Caco-2 (cell line): ENCODE results near the gene WNT7A. TPM values are rescaled to one million over a fixed set of nuclear protein-coding genes. Genes with fewer than 3 reads are reported as not detected.

ENCODE experiments used
- BruUV-seq: library from RNA; stranded (reverse); fragments of 400-500 nt; replicated peaks from 2 replicates; lab custom pipeline; 2021; lab: Mats Ljungman, UMichigan
- CTCF ChIA-PET: fragments of 300-600 bp; sonication (Branson Sonifier 250); formaldehyde crosslinking; loops from one replicate; lab custom pipeline; 2022; ENCODE audit warnings: antibody characterized with exemption; lab: Charles Lee
- POLR2A ChIA-PET: fragments of 300-600 bp; sonication (Branson Sonifier 250); formaldehyde crosslinking; loops from one replicate; lab custom pipeline; 2022; ENCODE audit warnings: antibody characterized with exemption; lab: Charles Lee
- DNase-seq, 2 experiments: peaks; one replicate each; pipeline versions ENCODE4 v3.0.0 to v3.0.0-alpha.2; 2020 to 2022
- H3K27me3 ChIP-seq: replicated peaks from 2 replicates; pipeline ENCODE4 v1.6.0; 2011; ENCODE audit warnings: low read length; ENCODE audit not compliant: control insufficient read depth, insufficient read depth
- H3K36me3 ChIP-seq: 2 replicates; pipeline ENCODE4 v1.5.1; 2011; ENCODE audit warnings: low read length; ENCODE audit not compliant: control insufficient read depth, insufficient read depth
- H3K4me1 ChIP-seq: fragments of 250-450 bp; sonication (Bioruptor Pico); 2 replicates; pipeline ENCODE4 v1.5.1; 2020; ENCODE audit warnings: mild to moderate bottlenecking
- H3K4me3 ChIP-seq: 2 replicates; pipeline ENCODE4 v1.5.1; 2011; ENCODE audit warnings: low read depth, mild to moderate bottlenecking, control low read depth, low read length
- H3K9me3 ChIP-seq: fragments of 250-450 bp; sonication (Bioruptor Pico); 2 replicates; pipeline ENCODE4 v1.5.1; 2020; ENCODE audit warnings: mild to moderate bottlenecking, moderate library complexity
- H3K27ac Mint-ChIP-seq: one replicate; pipeline ENCODE4 v1.8.0; 2022; ENCODE audit warnings: mixed read lengths; ENCODE audit not compliant: unreplicated experiment
- H3K27me3 Mint-ChIP-seq: one replicate; pipeline ENCODE4 v1.8.0; 2022; ENCODE audit warnings: mixed read lengths; ENCODE audit not compliant: insufficient read depth, unreplicated experiment
- H3K36me3 Mint-ChIP-seq: one replicate; pipeline ENCODE4 v1.8.0; 2022; ENCODE audit warnings: mild to moderate bottlenecking, mixed read lengths; ENCODE audit not compliant: insufficient read depth, unreplicated experiment
- H3K4me1 Mint-ChIP-seq: one replicate; pipeline ENCODE4 v1.8.0; 2022; ENCODE audit warnings: low read depth, mixed read lengths; ENCODE audit not compliant: unreplicated experiment
- H3K4me3 Mint-ChIP-seq: one replicate; pipeline ENCODE4 v1.8.0; 2022; ENCODE audit warnings: mild to moderate bottlenecking, moderate library complexity, mixed read lengths; ENCODE audit not compliant: unreplicated experiment
- H3K9me3 Mint-ChIP-seq: one replicate; pipeline ENCODE4 v1.8.0; 2022; ENCODE audit warnings: mixed read lengths; ENCODE audit not compliant: unreplicated experiment
- intact Hi-C: fragments of 100-400 bp; cut with micrococcal nuclease; formaldehyde crosslinking; loops from one replicate; pipeline ENCODE4 v1.10.0; 2022; ENCODE audit not compliant: unreplicated experiment
- total RNA-seq: library from RNA; stranded (reverse); gene quantifications from 2 replicates; pipeline ENCODE4 v1.2.3, GENCODE V29; 2022
- TF ChIP-seq, protein P1 (sequence below), 2 experiments: fragments of 200-600 bp in 1 of 2; IDR thresholded peaks; 1 replicate in 1 of 2; 2 replicates in 1 of 2; pipeline versions ENCODE4 v1.5.1 to v1.8.0; 2011 to 2022; ENCODE audit warnings: antibody characterized with exemption in 1 of 2, control low read depth in 1 of 2, inconsistent platforms in 1 of 2, low read depth in 1 of 2, low read length in 1 of 2, mild to moderate bottlenecking in 1 of 2, moderate library complexity in 1 of 2; ENCODE audit not compliant: insufficient read depth in 1 of 2, severe bottlenecking in 1 of 2, unreplicated experiment in 1 of 2

Gene WNT7A
- total RNA-seq, 1 experiment from 2014 or later: 1.1 TPM

DNA sequence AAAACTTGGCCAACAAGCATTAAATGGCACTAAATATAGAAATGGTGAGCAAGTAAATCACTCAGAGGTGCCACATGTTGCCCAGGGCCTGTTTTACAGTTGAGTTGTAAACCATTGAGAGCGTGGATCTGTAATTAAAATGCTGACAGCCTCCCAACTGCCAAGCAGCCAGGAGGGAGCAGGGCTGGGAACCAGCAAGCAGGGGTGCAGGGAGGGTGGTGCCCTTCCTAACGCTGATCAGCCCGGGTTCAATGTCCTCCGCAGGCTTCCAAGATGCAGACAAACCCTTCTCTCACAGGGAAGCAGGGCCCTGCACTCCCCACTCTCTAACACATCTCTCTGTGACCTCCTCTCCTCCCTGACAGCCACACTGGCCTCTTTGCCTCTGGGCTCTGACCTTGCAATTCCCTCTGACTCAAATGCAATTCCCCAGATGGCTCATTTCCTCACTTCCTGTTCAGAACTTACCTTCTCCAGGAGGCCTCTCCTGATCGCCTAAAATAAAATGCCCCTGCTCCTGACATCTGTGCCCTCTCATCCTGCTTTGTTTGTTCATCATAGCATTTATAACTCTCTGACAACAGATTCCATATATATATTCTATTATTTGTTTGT, 40.0 kb downstream of the WNT7A start:
- H3K4me1 ChIP-seq: no peaks in the 10 kb centered on the region
- DNase-seq: no peak
- Mint-ChIP-seq H3K27me3 (peaks cover 11% of the 10 kb centered on the region), H3K27ac (no peak overlapping the region), H3K9me3 (no peaks in the 10 kb centered on the region), H3K4me3 (no peak overlapping the region), H3K36me3 (no peaks in the 10 kb centered on the region), H3K4me1 (no peaks in the 10 kb centered on the region)
- ChIA-PET CTCF (no interaction called here), POLR2A (no interaction called here)
- H3K9me3 ChIP-seq: no peaks in the 10 kb centered on the region
- TF ChIP-seq, protein P1, sequence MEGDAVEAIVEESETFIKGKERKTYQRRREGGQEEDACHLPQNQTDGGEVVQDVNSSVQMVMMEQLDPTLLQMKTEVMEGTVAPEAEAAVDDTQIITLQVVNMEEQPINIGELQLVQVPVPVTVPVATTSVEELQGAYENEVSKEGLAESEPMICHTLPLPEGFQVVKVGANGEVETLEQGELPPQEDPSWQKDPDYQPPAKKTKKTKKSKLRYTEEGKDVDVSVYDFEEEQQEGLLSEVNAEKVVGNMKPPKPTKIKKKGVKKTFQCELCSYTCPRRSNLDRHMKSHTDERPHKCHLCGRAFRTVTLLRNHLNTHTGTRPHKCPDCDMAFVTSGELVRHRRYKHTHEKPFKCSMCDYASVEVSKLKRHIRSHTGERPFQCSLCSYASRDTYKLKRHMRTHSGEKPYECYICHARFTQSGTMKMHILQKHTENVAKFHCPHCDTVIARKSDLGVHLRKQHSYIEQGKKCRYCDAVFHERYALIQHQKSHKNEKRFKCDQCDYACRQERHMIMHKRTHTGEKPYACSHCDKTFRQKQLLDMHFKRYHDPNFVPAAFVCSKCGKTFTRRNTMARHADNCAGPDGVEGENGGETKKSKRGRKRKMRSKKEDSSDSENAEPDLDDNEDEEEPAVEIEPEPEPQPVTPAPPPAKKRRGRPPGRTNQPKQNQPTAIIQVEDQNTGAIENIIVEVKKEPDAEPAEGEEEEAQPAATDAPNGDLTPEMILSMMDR (IDR thresholded peaks at IDR 0.05; ENCODE audit: insufficient read depth in 1 of 2, low read depth in 1 of 2, low read length in 1 of 2, severe bottlenecking in 1 of 2, unreplicated experiment in 1 of 2): no peak
- no peak overlapping the region for H3K4me3 ChIP-seq
- no peaks in the 10 kb centered on the region for H3K27me3 ChIP-seq
- H3K36me3 ChIP-seq: no peaks in the 10 kb centered on the region
- no TSS peak for BruUV-seq
- intact Hi-C loops: no loop called here

DNA sequence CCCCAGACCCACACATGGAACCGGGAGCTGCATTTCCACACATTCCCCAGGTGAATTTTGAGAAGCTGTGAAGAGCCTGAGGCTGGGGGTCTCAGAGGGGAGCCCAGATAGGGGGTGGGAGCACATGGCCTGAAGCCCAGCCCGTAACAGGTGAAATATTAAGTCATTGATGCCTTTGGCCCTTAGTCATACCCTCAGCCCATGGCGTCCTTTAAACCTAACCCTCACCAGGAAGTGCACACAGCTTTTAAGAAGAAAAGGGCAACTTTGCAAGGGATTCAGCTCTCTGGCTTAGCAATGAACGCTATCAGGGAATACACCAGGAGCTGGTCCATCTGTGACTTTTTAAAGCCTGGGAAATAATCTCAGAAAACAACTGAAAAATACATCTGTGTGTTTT, 40.6 kb downstream of the WNT7A start:
- TF ChIP-seq, protein P1 (IDR thresholded peaks at IDR 0.05; ENCODE audit: insufficient read depth in 1 of 2, low read depth in 1 of 2, low read length in 1 of 2, severe bottlenecking in 1 of 2, unreplicated experiment in 1 of 2): no peak
- Mint-ChIP-seq H3K4me3 (no peak overlapping the region), H3K36me3 (no peaks in the 10 kb centered on the region), H3K9me3 (no peaks in the 10 kb centered on the region), H3K27ac (no peak overlapping the region), H3K4me1 (no peaks in the 10 kb centered on the region), H3K27me3 (peaks cover 16% of the 10 kb centered on the region)
- Histone ChIP-seq H3K4me3 (no peak overlapping the region), H3K36me3 (no peaks in the 10 kb centered on the region), H3K27me3 (no peaks in the 10 kb centered on the region), H3K9me3 (no peaks in the 10 kb centered on the region), H3K4me1 (no peaks in the 10 kb centered on the region)
- no peak for DNase-seq
- intact Hi-C loops: no loop called here
- no TSS peak for BruUV-seq
- POLR2A ChIA-PET: no interaction called here
- CTCF ChIA-PET: no interaction called here

DNA sequence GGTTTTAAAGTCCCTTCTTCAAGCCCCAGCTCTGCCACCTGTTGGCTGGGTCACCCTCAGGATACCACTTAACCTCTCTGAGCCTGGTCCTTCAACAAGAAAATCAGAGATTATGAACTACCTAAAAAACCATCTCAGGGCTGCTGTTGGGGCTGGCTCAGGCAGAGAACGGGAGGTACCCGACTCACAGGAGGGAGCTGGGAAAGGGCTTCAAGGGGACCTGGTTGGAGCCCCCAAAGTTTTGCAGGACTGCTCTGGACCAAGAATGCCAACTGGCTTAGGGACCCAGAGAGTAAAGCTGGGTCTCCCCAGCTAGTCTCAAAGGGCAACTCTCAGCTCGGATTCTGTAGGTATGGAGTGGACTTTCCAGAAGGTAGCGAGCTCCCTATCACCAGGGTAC, 41.5 kb downstream of the WNT7A start:
- no peaks in the 10 kb centered on the region for H3K9me3 Mint-ChIP-seq
- CTCF ChIA-PET: no interaction called here

More for the DNA sequence above, 41.5 kb downstream of the WNT7A start:
- Mint-ChIP-seq H3K4me1 (no peaks in the 10 kb centered on the region), H3K36me3 (no peaks in the 10 kb centered on the region), H3K27me3 (peaks cover 16% of the 10 kb centered on the region), H3K27ac (no peak overlapping the region), H3K4me3 (no peak overlapping the region)
- TF ChIP-seq, protein P1 (IDR thresholded peaks at IDR 0.05; ENCODE audit: insufficient read depth in 1 of 2, low read depth in 1 of 2, low read length in 1 of 2, severe bottlenecking in 1 of 2, unreplicated experiment in 1 of 2): no peak
- no peak for DNase-seq
- Histone ChIP-seq H3K36me3 (no peaks in the 10 kb centered on the region), H3K27me3 (no peaks in the 10 kb centered on the region), H3K4me3 (no peak overlapping the region), H3K4me1 (no peaks in the 10 kb centered on the region), H3K9me3 (no peaks in the 10 kb centered on the region)
- no TSS peak for BruUV-seq
- intact Hi-C loops: no loop called here
- POLR2A ChIA-PET: no interaction called here
